ENCODE measurements around the gene PRRX1. TPM values are rescaled to one million over a fixed set of nuclear protein-coding genes. Genes with fewer than 3 reads are reported as not detected.
A peak's percentile ranks its signal among the peaks of the same experiment; 100 is the strongest.

PRRX1 gene
- total RNA-seq, 1 donor from 2014 or later, result 25.9 TPM

DNA sequence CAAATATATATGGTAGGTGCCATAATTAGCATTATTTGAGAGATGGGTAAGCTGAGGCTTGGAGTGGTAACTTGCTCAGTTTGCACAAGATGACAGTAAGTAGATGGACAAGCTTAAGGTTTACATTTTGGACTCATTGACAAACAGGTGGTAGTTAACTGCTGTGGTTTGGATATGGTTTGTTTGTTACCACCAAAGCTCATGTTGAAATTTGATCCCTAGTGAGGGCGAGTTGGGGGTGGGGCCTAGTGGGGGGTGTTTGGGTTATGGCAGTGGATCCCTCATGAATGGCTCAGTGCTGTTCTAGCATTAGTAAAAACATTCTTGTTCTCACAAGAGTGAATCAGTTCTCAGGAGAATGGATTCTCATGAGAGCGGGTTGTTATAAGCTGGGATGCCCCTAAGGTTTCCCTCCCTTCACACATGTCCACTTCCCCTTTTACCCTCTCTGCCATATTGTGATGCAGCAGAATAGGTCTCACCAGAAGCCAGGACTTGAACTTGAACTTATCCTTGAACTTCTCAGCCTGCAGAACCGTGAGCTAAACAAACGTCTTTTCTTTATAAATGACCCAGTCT lies 6.6 kb upstream of the PRRX1 start:
- peaks cover 36% of the 10 kb centered on the region for H3K27me3 ChIP-seq
- TF ChIP-seq CTCF (IDR thresholded peaks at IDR 0.05), result no peak
- intact Hi-C loops (cut with DNase I), result no loop called here

GRCh38 chr1:170659399-170660035 lies 4.4 kb upstream of the PRRX1 start:
- no peak for TF ChIP-seq CTCF (IDR thresholded peaks at IDR 0.05)
- DNase-seq (no peak), ATAC-seq (no peak)
- Histone ChIP-seq H3K27ac (no peak overlapping the region), H3K27me3 (peaks cover 50% of the 10 kb centered on the region), H3K36me3 (no peaks in the 10 kb centered on the region), H3K9me3 (no peaks in the 10 kb centered on the region), H3K4me1 (peaks cover 4% of the 10 kb centered on the region), H3K4me3 (no peak overlapping the region)
- intact Hi-C loops (cut with DNase I), result no loop called here

More for the DNA sequence above, 6.6 kb upstream of the PRRX1 start:
- Histone ChIP-seq H3K36me3 (no peaks in the 10 kb centered on the region), H3K4me3 (no peak overlapping the region), H3K9me3 (no peaks in the 10 kb centered on the region), H3K4me1 (peaks cover 4% of the 10 kb centered on the region), H3K27ac (no peak overlapping the region)
- ATAC-seq (no peak), DNase-seq (no peak)

DNA sequence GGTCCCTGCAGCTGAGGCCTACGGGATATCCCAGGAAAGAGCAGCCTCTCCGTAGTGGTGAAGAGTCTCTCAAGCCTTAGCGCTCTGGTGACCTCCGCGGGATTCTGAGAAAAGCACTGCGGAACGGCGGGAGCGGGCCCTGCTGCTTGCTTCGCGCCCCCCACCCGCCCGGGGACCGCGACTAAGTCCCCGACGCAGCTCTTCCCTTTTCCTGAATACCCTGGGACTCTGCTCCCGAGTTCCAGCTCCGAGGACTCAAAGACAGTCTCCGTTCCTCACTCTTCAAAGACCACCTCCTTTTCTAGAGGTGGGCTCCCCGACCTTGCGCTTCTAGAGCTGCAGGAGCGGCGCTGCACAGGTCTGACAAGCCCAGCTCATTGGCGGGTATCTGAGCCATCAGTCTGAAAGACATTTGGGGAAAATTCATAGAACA lies 3.6 kb upstream of the PRRX1 start:
- Histone ChIP-seq H3K4me3 (no peak overlapping the region), H3K27me3 (peaks cover 53% of the 10 kb centered on the region), H3K27ac (no peak overlapping the region), H3K9me3 (no peaks in the 10 kb centered on the region), H3K4me1 (peaks cover 4% of the 10 kb centered on the region), H3K36me3 (no peaks in the 10 kb centered on the region)
- no peak for TF ChIP-seq CTCF (IDR thresholded peaks at IDR 0.05)
- ATAC-seq (no peak), DNase-seq (no peak)
- intact Hi-C loops (cut with DNase I), result no loop called here

DNA sequence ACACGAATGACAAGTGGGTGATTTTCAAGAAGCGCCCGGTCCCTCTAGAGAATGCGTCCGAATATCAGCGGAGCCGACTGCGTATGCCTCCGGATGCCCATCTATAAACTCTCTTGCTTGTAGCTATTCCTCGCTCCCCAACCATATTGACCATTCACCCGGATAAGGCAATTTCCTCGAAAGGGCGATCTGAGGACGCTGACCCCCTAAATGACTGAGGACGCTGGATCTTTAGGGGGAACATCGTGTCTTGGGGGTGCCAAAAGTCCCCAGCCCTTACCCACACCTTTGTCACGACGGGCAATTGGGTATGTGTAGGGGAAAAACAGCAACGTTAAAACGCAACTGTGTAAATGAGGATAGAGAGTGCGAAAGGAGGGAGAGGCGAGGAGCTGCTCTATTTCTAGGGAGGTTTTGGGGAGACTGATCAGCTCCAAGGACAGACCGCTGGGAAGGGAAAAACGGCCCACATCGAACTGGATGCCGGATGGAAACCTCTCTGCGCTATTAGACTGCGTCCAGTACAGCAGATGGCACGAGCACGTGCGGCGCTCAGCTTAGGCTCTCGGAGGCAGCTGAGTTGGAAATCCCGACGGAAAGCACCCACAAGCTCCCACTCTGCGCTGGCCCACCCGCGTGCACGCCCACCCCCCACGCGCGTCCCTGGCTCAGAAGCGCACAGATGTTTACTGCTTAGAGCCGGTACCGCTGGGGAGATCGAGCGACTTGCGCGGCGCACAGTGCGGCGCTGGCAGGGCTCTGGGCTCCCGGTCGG lies 2.9 kb upstream of the PRRX1 start:
- ATAC-seq, result no peak
- TF ChIP-seq CTCF (IDR thresholded peaks at IDR 0.05), result no peak
- no peaks in the 10 kb centered on the region for H3K9me3 ChIP-seq
- peaks cover 60% of the 10 kb centered on the region for H3K27me3 ChIP-seq
- peak overlapping the region; percentile 62 for H3K4me3 ChIP-seq
- intact Hi-C loops (cut with DNase I), result no loop called here
- DNase-seq, result no peak
- H3K4me1 ChIP-seq, result peaks cover 4% of the 10 kb centered on the region
- no peak overlapping the region for H3K27ac ChIP-seq
- H3K36me3 ChIP-seq, result no peaks in the 10 kb centered on the region

GRCh38 chr1:170661646-170662411 lies 2.1 kb upstream of the PRRX1 start:
- Histone ChIP-seq H3K9me3 (no peaks in the 10 kb centered on the region), H3K4me1 (peaks cover 4% of the 10 kb centered on the region), H3K27ac (peak overlapping the region; percentile 73), H3K4me3 (peak overlapping the region; percentile 62), H3K36me3 (no peaks in the 10 kb centered on the region), H3K27me3 (peaks cover 68% of the 10 kb centered on the region)
- DNase-seq (no peak), ATAC-seq (no peak)
- no peak for TF ChIP-seq CTCF (IDR thresholded peaks at IDR 0.05)
- intact Hi-C loops (cut with DNase I), result no loop called here
